MCF 10A (cell line): ENCODE measurements around the gene CHST11. TPM values are rescaled to one million over a fixed set of nuclear protein-coding genes. Genes with fewer than 3 reads are reported as not detected.

Source experiments
- BruUV-seq: library from RNA; stranded (reverse); fragments of 400-500 nt; replicated peaks from 2 replicates; lab custom pipeline; 2021; lab: Mats Ljungman, UMichigan
- CTCF ChIA-PET: fragments of 300-600 bp; sonication (Branson Sonifier 250); formaldehyde crosslinking; extraction: SDS; loops from one replicate; lab custom pipeline; 2021; ENCODE audit warnings: antibody characterized with exemption, inconsistent platforms; lab: Yijun Ruan, JAX
- POLR2A ChIA-PET: fragments of 300-600, 350-650 bp; sonication (Branson Sonifier 250); formaldehyde crosslinking; extraction: SDS; loops from one replicate; lab custom pipeline; 2020; ENCODE audit warnings: antibody characterized with exemption, inconsistent platforms; lab: Yijun Ruan, JAX
- DNase-seq: peaks from one replicate; pipeline ENCODE4 v3.0.0-alpha.2; 2018; ENCODE audit not compliant: unreplicated experiment
- H3K27ac Mint-ChIP-seq: one replicate; pipeline ENCODE4 v1.8.0; 2022; ENCODE audit warnings: mild to moderate bottlenecking, low read depth, mixed read lengths; ENCODE audit not compliant: unreplicated experiment
- H3K27me3 Mint-ChIP-seq: one replicate; pipeline ENCODE4 v1.8.0; 2022; ENCODE audit warnings: mixed read lengths; ENCODE audit not compliant: insufficient read depth, unreplicated experiment
- H3K36me3 Mint-ChIP-seq: one replicate; pipeline ENCODE4 v1.8.0; 2022; ENCODE audit warnings: mild to moderate bottlenecking, moderate library complexity, mixed read lengths; ENCODE audit not compliant: insufficient read depth, unreplicated experiment
- H3K4me1 Mint-ChIP-seq: one replicate; pipeline ENCODE4 v1.8.0; 2022; ENCODE audit warnings: mixed read lengths; ENCODE audit not compliant: insufficient read depth, unreplicated experiment
- H3K4me3 Mint-ChIP-seq: one replicate; pipeline ENCODE4 v1.8.0; 2022; ENCODE audit warnings: mild to moderate bottlenecking, moderate library complexity, mixed read lengths; ENCODE audit not compliant: unreplicated experiment
- H3K9me3 Mint-ChIP-seq: one replicate; pipeline ENCODE4 v1.8.0; 2022; ENCODE audit warnings: mixed read lengths; ENCODE audit not compliant: unreplicated experiment
- CTCF ChIP-seq: fragments of 200-600 bp; IDR thresholded peaks from one replicate; pipeline ENCODE4 v1.8.0; 2022; ENCODE audit warnings: antibody characterized with exemption, mild to moderate bottlenecking; ENCODE audit not compliant: unreplicated experiment
- intact Hi-C: fragments of 100-400 bp; cut with micrococcal nuclease; formaldehyde crosslinking; loops from 2 replicates; pipeline ENCODE4 v1.14.1; 2022
- total RNA-seq: library from RNA; stranded (reverse); gene quantifications from 2 replicates; pipeline ENCODE4 v1.2.3, GENCODE V29; 2022

The CHST11 gene
- total RNA-seq, 1 experiment from 2014 or later = 5.3 TPM

- intact Hi-C loops = no loop called here
- no peak overlapping the region for H3K4me3 Mint-ChIP-seq
- no peaks in the 10 kb centered on the region for H3K27me3 Mint-ChIP-seq
- H3K4me1 Mint-ChIP-seq = peaks cover 5% of the 10 kb centered on the region
- H3K9me3 Mint-ChIP-seq = no peaks in the 10 kb centered on the region
- H3K27ac Mint-ChIP-seq = no peak overlapping the region
- TF ChIP-seq CTCF = no peak
- POLR2A ChIA-PET = no interaction called here
- no peak for DNase-seq
- H3K36me3 Mint-ChIP-seq = no peaks in the 10 kb centered on the region
- BruUV-seq = no TSS peak
- CTCF ChIA-PET = no interaction called here
These were observed 76.4 kb downstream of the CHST11 start for GRCh38 chr12:104533134-104533533.

GRCh38 chr12:104534162-104534856 lies 77.6 kb downstream of the CHST11 start:
- Mint-ChIP-seq H3K4me3 (no peak overlapping the region), H3K4me1 (peaks cover 5% of the 10 kb centered on the region), H3K27me3 (no peaks in the 10 kb centered on the region), H3K27ac (no peak overlapping the region), H3K9me3 (no peaks in the 10 kb centered on the region), H3K36me3 (no peaks in the 10 kb centered on the region)
- ChIA-PET CTCF (interaction anchor here (0.7 kb wide), 1 partner anchor 16 kb away, joined by 4 read pairs; no protein-coding TSS in a partner anchor), POLR2A (interaction anchor here (1.1 kb wide), 1 partner anchor 69 kb away, joined by 3 read pairs; no protein-coding TSS in a partner anchor)
- DNase-seq = no peak
- intact Hi-C loops = no loop called here
- no TSS peak for BruUV-seq
- no peak for TF ChIP-seq CTCF

GRCh38 chr12:104534857-104535248 lies 78.1 kb downstream of the CHST11 start:
- H3K36me3 Mint-ChIP-seq = no peaks in the 10 kb centered on the region
- ChIA-PET CTCF (interaction anchor here (0.7 kb wide), 1 partner anchor 17 kb away, joined by 4 read pairs; no protein-coding TSS in a partner anchor), POLR2A (interaction anchor here (1.1 kb wide), 1 partner anchor 68 kb away, joined by 3 read pairs; no protein-coding TSS in a partner anchor)
- intact Hi-C loops = no loop called here
- H3K9me3 Mint-ChIP-seq = no peaks in the 10 kb centered on the region
- no peak for TF ChIP-seq CTCF
- no peak for DNase-seq
- no peak overlapping the region for H3K27ac Mint-ChIP-seq
- no TSS peak for BruUV-seq
- peaks cover 5% of the 10 kb centered on the region for H3K4me1 Mint-ChIP-seq
- H3K27me3 Mint-ChIP-seq = no peaks in the 10 kb centered on the region
- H3K4me3 Mint-ChIP-seq = no peak overlapping the region

- no peak for TF ChIP-seq CTCF
- Mint-ChIP-seq H3K36me3 (no peaks in the 10 kb centered on the region), H3K9me3 (no peaks in the 10 kb centered on the region), H3K27me3 (no peaks in the 10 kb centered on the region), H3K4me3 (no peak overlapping the region), H3K27ac (no peak overlapping the region), H3K4me1 (peaks cover 5% of the 10 kb centered on the region)
- intact Hi-C loops = no loop called here
- no TSS peak for BruUV-seq
- DNase-seq = no peak
- ChIA-PET POLR2A (no interaction called here), CTCF (interaction anchor here (0.7 kb wide), 1 partner anchor 17 kb away, joined by 4 read pairs; no protein-coding TSS in a partner anchor)
These were observed 78.6 kb downstream of the CHST11 start for GRCh38 chr12:104535369-104535768.
